Memory B cell (primary cell): ENCODE data around the gene RANGAP1.
"Not testable (repeated sequence)": the region's sequence is repeated elsewhere in the genome, so short reads cannot be mapped to it uniquely, and the experiment has no call there.

Source experiments
- ATAC-seq: fragments of 150-1000 bp; cut with Tn5 transposase; 2 replicates; pipeline ENCODE4 v1.10.0; 2021; ENCODE audit warnings: low read depth, mild to moderate bottlenecking, moderate library complexity
- DNase-seq, 2 donors: peaks; one replicate each; pipeline ENCODE4 v3.0.0; 2022; ENCODE audit warnings: low spot score in 2 of 2
- H3K27ac Mint-ChIP-seq: one replicate; pipeline ENCODE4 v1.8.0; 2022; ENCODE audit warnings: mild to moderate bottlenecking, moderate library complexity, mixed read lengths
- H3K27me3 Mint-ChIP-seq: one replicate; pipeline ENCODE4 v1.8.0; 2022; ENCODE audit warnings: mixed read lengths
- H3K36me3 Mint-ChIP-seq: one replicate; pipeline ENCODE4 v1.8.0; 2022; ENCODE audit warnings: mild to moderate bottlenecking, mixed read lengths
- H3K4me1 Mint-ChIP-seq: one replicate; pipeline ENCODE4 v1.8.0; 2022; ENCODE audit warnings: mixed read lengths
- H3K4me3 Mint-ChIP-seq: one replicate; pipeline ENCODE4 v1.8.0; 2022; ENCODE audit warnings: mild to moderate bottlenecking, moderate library complexity, mixed read lengths
- H3K9me3 Mint-ChIP-seq: one replicate; pipeline ENCODE4 v1.8.0; 2022; ENCODE audit warnings: mixed read lengths

The RANGAP1 gene

GRCh38 chr22:41286639-41287091, 678 bp upstream of the RANGAP1 start:
- ATAC-seq: peak; percentile 40
- Mint-ChIP-seq H3K27ac (peak overlapping the region; percentile 98), H3K27me3 (no peaks in the 10 kb centered on the region), H3K36me3 (peaks cover 6% of the 10 kb centered on the region), H3K4me3 (peak overlapping the region; percentile 88), H3K4me1 (peaks cover 12% of the 10 kb centered on the region), H3K9me3 (no peaks in the 10 kb centered on the region)
- no peak for DNase-seq

GRCh38 chr22:41285441-41285819, 557 bp downstream of the RANGAP1 start:
- ATAC-seq: no peak
- Mint-ChIP-seq H3K4me1 (peaks cover 18% of the 10 kb centered on the region), H3K4me3 (peak overlapping the region; percentile 88), H3K27me3 (no peaks in the 10 kb centered on the region), H3K9me3 (no peaks in the 10 kb centered on the region), H3K27ac (peak overlapping the region; percentile 98), H3K36me3 (peaks cover 6% of the 10 kb centered on the region)
- peak; percentile 15 to 28 for DNase-seq

GRCh38 chr22:41284465-41284864, 1.5 kb downstream of the RANGAP1 start:
- peaks cover 6% of the 10 kb centered on the region for H3K36me3 Mint-ChIP-seq
- H3K4me3 Mint-ChIP-seq: peak overlapping the region; percentile 41
- no peaks in the 10 kb centered on the region for H3K9me3 Mint-ChIP-seq
- H3K27ac Mint-ChIP-seq: no peak overlapping the region
- H3K4me1 Mint-ChIP-seq: peaks cover 18% of the 10 kb centered on the region
- no peak for DNase-seq
- ATAC-seq: no peak
- no peaks in the 10 kb centered on the region for H3K27me3 Mint-ChIP-seq

GRCh38 chr22:41280854-41281253, 5.1 kb downstream of the RANGAP1 start:
- Mint-ChIP-seq H3K4me1 (peaks cover 13% of the 10 kb centered on the region), H3K9me3 (no peaks in the 10 kb centered on the region), H3K36me3 (peaks cover 20% of the 10 kb centered on the region), H3K4me3 (no peak overlapping the region), H3K27ac (no peak overlapping the region), H3K27me3 (no peaks in the 10 kb centered on the region)
- ATAC-seq: no peak
- no peak for DNase-seq

- no peak overlapping the region for H3K27ac Mint-ChIP-seq
- no peak overlapping the region for H3K4me3 Mint-ChIP-seq
- ATAC-seq (no peak), DNase-seq (no peak)
- peaks cover 23% of the 10 kb centered on the region for H3K36me3 Mint-ChIP-seq
- H3K4me1 Mint-ChIP-seq: peaks cover 11% of the 10 kb centered on the region
- H3K9me3 Mint-ChIP-seq: no peaks in the 10 kb centered on the region
- H3K27me3 Mint-ChIP-seq: no peaks in the 10 kb centered on the region
These were observed 5.9 kb downstream of the RANGAP1 start for GRCh38 chr22:41280065-41280464.

- H3K36me3 Mint-ChIP-seq: peaks cover 28% of the 10 kb centered on the region
- H3K27me3 Mint-ChIP-seq: no peaks in the 10 kb centered on the region
- no peak for DNase-seq
- H3K27ac Mint-ChIP-seq: no peak overlapping the region
- H3K4me1 Mint-ChIP-seq: no peaks in the 10 kb centered on the region
- H3K9me3 Mint-ChIP-seq: no peaks in the 10 kb centered on the region
- H3K4me3 Mint-ChIP-seq: no peak overlapping the region
- ATAC-seq: no peak
These were observed 11.1 kb downstream of the RANGAP1 start for GRCh38 chr22:41274856-41275255.

GRCh38 chr22:41273128-41273527, 12.9 kb downstream of the RANGAP1 start:
- no peaks in the 10 kb centered on the region for H3K27me3 Mint-ChIP-seq
- H3K9me3 Mint-ChIP-seq: no peaks in the 10 kb centered on the region
- no peak for ATAC-seq
- H3K27ac Mint-ChIP-seq: no peak overlapping the region
- peaks cover 26% of the 10 kb centered on the region for H3K36me3 Mint-ChIP-seq
- H3K4me1 Mint-ChIP-seq: no peaks in the 10 kb centered on the region
- H3K4me3 Mint-ChIP-seq: no peak overlapping the region
- DNase-seq: no peak

- H3K27me3 Mint-ChIP-seq: no peaks in the 10 kb centered on the region
- ATAC-seq (no peak), DNase-seq (no peak)
- H3K4me3 Mint-ChIP-seq: no peak overlapping the region
- no peaks in the 10 kb centered on the region for H3K9me3 Mint-ChIP-seq
- peaks cover 26% of the 10 kb centered on the region for H3K36me3 Mint-ChIP-seq
- H3K27ac Mint-ChIP-seq: no peak overlapping the region
- H3K4me1 Mint-ChIP-seq: no peaks in the 10 kb centered on the region
These were observed 14.2 kb downstream of the RANGAP1 start for GRCh38 chr22:41271787-41272186.

- no peak overlapping the region for H3K27ac Mint-ChIP-seq
- H3K4me1 Mint-ChIP-seq: no peaks in the 10 kb centered on the region
- H3K36me3 Mint-ChIP-seq: peaks cover 26% of the 10 kb centered on the region
- DNase-seq: no peak
- no peaks in the 10 kb centered on the region for H3K27me3 Mint-ChIP-seq
- no peaks in the 10 kb centered on the region for H3K9me3 Mint-ChIP-seq
- no peak for ATAC-seq
- H3K4me3 Mint-ChIP-seq: no peak overlapping the region
These were observed 18.0 kb downstream of the RANGAP1 start for GRCh38 chr22:41267958-41268357.

GRCh38 chr22:41264408-41264941, 21.5 kb downstream of the RANGAP1 start:
- H3K36me3 Mint-ChIP-seq: peaks cover 28% of the 10 kb centered on the region
- no peak for DNase-seq
- H3K9me3 Mint-ChIP-seq: no peaks in the 10 kb centered on the region
- H3K4me3 Mint-ChIP-seq: no peak overlapping the region
- H3K4me1 Mint-ChIP-seq: no peaks in the 10 kb centered on the region
- H3K27ac Mint-ChIP-seq: no peak overlapping the region
- H3K27me3 Mint-ChIP-seq: no peaks in the 10 kb centered on the region
- no peak for ATAC-seq

- H3K4me3 Mint-ChIP-seq: no peak overlapping the region
- ATAC-seq (no peak), DNase-seq (no peak)
- no peak overlapping the region for H3K27ac Mint-ChIP-seq
- no peaks in the 10 kb centered on the region for H3K9me3 Mint-ChIP-seq
- H3K36me3 Mint-ChIP-seq: peaks cover 28% of the 10 kb centered on the region
- no peaks in the 10 kb centered on the region for H3K27me3 Mint-ChIP-seq
- no peaks in the 10 kb centered on the region for H3K4me1 Mint-ChIP-seq
These were observed 22.3 kb downstream of the RANGAP1 start for GRCh38 chr22:41263704-41264103.

GRCh38 chr22:41262250-41262765, 23.7 kb downstream of the RANGAP1 start:
- peaks cover 26% of the 10 kb centered on the region for H3K36me3 Mint-ChIP-seq
- no peak overlapping the region for H3K27ac Mint-ChIP-seq
- H3K4me3 Mint-ChIP-seq: no peak overlapping the region
- H3K9me3 Mint-ChIP-seq: no peaks in the 10 kb centered on the region
- no peaks in the 10 kb centered on the region for H3K4me1 Mint-ChIP-seq
- no peaks in the 10 kb centered on the region for H3K27me3 Mint-ChIP-seq
- DNase-seq (no peak), ATAC-seq (no peak)

GRCh38 chr22:41261541-41262249, 24.3 kb downstream of the RANGAP1 start:
- peaks cover 32% of the 10 kb centered on the region for H3K36me3 Mint-ChIP-seq
- H3K4me1 Mint-ChIP-seq: no peaks in the 10 kb centered on the region
- ATAC-seq: no peak

GRCh38 chr22:41260871-41261270, 25.1 kb downstream of the RANGAP1 start:
- no peaks in the 10 kb centered on the region for H3K4me1 Mint-ChIP-seq
- no peaks in the 10 kb centered on the region for H3K9me3 Mint-ChIP-seq
- H3K27ac Mint-ChIP-seq: no peak overlapping the region
- no peaks in the 10 kb centered on the region for H3K27me3 Mint-ChIP-seq
- H3K4me3 Mint-ChIP-seq: no peak overlapping the region
- no peak for ATAC-seq
- DNase-seq: no peak
- peaks cover 30% of the 10 kb centered on the region for H3K36me3 Mint-ChIP-seq

More at GRCh38 chr22:41261541-41262249, 24.3 kb downstream of the RANGAP1 start:
- no peak for DNase-seq
- no peaks in the 10 kb centered on the region for H3K27me3 Mint-ChIP-seq
- no peak overlapping the region for H3K27ac Mint-ChIP-seq
- H3K9me3 Mint-ChIP-seq: no peaks in the 10 kb centered on the region
- H3K4me3 Mint-ChIP-seq: no peak overlapping the region

GRCh38 chr22:41259756-41260155, 26.2 kb downstream of the RANGAP1 start:
- not testable (repeated sequence) for H3K27me3 Mint-ChIP-seq, DNase-seq, ATAC-seq, H3K27ac Mint-ChIP-seq, H3K4me3 Mint-ChIP-seq, H3K4me1 Mint-ChIP-seq, H3K9me3 Mint-ChIP-seq
- H3K36me3 Mint-ChIP-seq: peaks cover 30% of the 10 kb centered on the region
